HG02970 (cell line): Measurements from ENCODE around the gene HOXB4.

ENCODE experiments used
- ATAC-seq: cut with Tn5 transposase; IDR thresholded peaks from one replicate; pipeline ENCODE4 v1.9.1; 2021; ENCODE audit warnings: mild to moderate bottlenecking, moderate library complexity, moderate number of reproducible peaks; ENCODE audit not compliant: unreplicated experiment, low FRiP score

HOXB4 gene

GRCh38 chr17:48590607-48591161 is 12.5 kb upstream of the HOXB4 start:
- no peak for ATAC-seq

GRCh38 chr17:48589831-48590606 is 11.9 kb upstream of the HOXB4 start, which contains the start of gene HOXB3:
Gene HOXB3 (minus strand): TSS chr17:48590241. CDS start chr17:48552474, 37,767 bp downstream.
- ATAC-seq = no peak

GRCh38 chr17:48589060-48589830 is 11.1 kb upstream of the HOXB4 start:
- no peak for ATAC-seq

DNA sequence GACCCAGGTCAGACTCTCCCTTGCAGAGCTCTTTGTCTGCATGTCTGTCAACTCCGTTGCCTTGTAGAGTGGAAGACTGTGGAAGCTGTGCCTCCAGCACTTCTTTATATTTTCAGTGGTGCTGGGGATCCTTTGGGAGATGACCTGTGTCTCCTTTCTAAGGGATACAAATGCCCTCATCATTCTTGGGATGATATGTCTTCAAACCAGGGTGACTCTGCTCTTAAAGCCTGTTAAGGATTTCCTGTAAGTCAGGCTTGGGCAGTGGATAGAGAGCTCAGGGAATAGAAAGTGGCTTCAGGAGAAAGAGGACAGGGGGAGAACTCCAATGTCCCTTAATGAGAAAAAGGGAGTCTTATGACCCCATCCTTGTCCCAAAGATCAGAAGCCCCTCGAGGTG is 10.4 kb upstream of the HOXB4 start:
- no peak for ATAC-seq

DNA sequence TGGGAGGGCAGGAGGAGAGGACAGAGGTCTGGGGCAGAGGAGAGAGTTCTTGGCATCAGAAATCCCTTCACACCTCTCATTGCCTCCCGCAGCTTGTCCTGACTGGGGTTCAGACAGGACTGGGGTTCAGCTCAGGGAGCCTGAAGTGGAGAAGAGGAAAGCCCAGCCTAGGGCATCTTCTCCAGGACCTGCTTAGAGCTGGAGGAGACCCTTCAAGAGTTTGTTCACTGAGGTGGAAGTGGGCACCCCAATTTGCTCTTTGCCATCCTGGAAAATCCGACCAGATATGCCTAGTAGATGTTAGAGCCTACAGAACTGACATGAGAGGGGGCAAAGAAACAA is 9.9 kb upstream of the HOXB4 start:
- ATAC-seq = no peak

- ATAC-seq = no peak
These were observed 9.3 kb upstream of the HOXB4 start for GRCh38 chr17:48587276-48588073.

DNA sequence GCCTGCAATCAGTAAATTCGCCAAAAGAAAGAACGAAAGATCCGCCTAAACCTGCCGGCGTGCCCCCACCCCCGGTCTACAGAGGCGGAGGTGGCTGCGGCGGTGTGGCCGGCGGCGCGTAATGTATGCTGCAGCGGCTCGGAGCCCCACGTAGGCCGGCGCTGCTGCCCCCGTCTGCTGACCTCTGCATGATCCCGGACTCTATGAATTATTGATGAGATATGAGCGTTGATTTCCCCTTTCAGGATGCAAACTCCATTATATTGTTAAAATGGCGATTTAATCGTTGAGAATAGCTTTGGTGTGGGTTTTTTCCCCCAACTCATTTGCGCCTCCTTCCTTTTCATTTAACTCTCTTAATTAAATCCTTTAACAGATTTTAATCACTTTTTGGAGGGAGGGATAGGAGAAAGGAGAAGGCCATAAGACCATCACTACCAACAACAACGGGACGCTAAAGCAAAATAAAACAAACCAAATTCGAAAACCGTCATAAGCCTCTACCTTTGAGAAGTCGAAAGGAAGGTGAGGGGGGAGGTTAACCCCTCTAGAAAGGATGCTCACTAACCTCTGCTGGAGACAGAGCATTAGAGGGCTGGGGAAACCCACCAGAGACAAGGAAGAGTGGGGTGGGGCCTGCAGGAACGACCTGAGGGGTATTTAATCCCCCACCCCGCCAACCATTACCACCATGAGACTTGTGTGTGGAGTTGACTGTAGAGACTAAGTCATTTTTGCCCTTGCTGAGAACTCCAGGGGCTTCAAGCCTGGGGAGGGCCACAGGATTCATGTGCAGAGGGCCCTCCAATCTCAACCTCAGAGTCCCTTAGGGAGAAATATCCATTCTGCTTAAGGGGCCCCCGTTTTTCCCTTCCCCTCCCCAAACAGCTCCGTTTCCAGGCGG is 8.5 kb upstream of the HOXB4 start:
- ATAC-seq = no peak

- no peak for ATAC-seq
These were observed 6.1 kb upstream of the HOXB4 start for GRCh38 chr17:48584223-48584741.

DNA sequence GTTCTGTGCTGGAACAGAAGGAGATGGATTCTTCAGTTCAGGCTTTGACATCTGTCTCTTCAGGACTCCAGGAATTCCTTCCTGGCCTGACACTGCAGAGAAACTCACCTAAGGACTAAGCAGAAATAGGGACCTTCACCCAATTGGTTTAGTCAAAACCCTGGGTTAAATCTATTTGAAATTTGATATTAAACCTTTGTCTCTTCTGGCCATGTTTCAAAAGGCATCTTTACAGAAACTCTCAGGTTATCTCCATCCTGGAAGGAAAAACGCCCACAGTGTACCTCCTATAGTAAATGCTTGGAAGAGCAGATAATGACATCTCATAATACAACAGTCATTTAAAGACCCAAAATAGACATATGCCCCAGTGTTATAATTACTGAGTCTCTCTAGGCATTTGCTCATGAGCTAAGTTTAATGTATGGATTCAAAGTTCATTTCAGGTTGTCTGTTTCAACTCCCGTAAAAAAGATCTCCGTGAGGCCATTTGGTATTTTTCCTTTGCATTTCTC is 5.6 kb upstream of the HOXB4 start:
- ATAC-seq = no peak

GRCh38 chr17:48582750-48583069 is 4.6 kb upstream of the HOXB4 start:
- no peak for ATAC-seq

GRCh38 chr17:48579760-48580554 is 1.8 kb upstream of the HOXB4 start:
- no peak for ATAC-seq

DNA sequence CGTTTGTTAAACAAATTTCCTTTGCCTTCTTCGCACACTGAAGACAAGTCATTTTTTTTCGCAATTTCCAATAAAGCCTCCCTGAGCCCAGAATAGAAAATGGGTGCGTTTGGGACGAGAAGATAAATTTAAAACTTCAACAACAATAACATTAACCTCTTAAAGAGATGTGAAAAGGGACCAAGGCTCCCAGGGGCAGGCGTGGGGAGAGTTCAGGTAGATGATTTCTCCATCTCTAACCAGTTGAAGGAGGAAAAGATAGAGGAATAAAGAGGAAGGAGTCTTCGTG is 1.3 kb upstream of the HOXB4 start:
- no peak for ATAC-seq

DNA sequence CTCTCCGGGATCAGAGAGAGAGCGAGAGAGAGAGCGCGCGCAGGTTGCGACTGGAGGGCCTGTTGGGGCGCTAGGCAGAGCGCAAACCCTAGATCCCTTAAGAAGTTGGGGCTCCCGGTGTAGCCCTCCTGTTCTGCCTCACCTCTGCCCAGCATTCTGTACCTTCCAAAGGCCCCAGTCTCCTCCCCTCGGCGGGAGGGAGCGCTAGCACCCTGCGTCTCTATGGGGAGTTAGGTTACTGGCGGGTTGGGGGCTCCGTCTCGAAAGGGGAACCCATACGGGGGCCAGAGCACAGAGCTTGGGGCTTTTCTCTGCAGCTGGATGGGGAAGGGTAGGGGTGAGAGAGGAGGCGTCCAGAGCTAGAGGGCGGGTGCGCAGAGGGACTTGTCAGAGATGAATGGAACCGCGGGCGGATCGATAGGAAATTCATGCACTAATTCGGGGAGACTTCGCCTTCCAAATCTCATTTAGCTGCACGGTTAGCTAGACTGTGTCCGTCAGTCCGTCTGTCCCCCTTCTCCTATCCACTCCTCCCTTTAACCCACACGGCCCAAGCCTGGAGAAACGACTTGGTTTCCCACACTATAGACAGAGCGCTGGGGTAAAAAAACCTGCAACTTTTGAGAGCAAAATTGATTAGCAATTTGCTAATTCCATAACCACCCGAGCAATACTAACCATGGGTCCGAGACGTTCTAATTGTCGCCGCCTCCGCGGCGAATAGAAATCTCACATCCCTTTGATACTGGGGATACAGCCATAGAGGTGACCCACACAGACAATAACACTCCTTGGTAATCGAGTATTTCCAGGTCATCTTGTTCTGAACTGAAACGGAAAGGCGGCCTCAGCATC is 693 bp upstream of the HOXB4 start:
- ATAC-seq = no peak

GRCh38 chr17:48577330-48577945 is 712 bp downstream of the HOXB4 start:
- no peak for ATAC-seq

- ATAC-seq = no peak
These were observed 1.5 kb downstream of the HOXB4 start for GRCh38 chr17:48576479-48577309.

DNA sequence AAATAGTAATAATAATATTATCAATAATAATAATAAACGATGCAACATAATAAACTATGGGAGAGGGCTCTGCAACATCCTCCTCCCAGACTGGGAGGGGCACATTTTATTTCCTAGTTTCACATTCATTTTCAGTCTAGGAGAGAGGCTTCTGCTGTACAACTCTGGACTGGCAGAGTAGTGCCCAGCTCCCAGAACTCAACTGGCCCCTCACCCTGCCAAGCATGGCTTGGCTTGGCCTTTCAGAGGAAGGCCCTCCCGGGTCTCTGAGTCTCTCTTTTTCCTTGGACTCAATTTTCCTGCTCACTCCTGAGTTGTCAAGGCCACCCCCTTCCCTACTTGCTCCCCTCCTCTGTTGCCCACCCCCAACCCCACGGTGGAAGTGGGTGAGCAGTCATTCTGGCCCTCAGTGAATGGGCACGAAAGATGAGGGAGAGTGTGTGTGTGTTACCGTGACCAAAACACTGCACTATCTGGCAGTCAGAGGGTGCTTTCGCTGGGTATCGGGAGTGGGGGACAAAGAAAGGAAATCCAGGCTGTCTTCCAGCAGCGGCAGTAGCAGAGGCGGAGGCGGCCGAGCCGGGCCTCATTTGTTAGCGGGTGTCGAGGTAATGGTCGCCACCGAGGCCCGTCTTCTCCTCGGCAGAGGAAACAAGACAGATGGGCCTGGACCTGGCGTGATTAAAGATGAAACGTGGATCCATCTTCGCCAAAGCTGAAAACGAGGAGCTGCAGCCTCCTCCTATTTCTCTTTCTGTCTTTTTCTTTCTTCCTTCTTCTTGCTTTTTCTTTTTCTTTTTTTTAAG is 2.3 kb downstream of the HOXB4 start:
- ATAC-seq = no peak
